GM12865 (cell line): ENCODE results near the gene MYADML2.

Source experiments
- DNase-seq: peaks from one replicate; pipeline ENCODE4 v3.0.0; 2010; ENCODE audit warnings: low read depth
- H3K4me3 ChIP-seq: 2 replicates; pipeline ENCODE4 v1.5.1; 2011; ENCODE audit warnings: mild to moderate bottlenecking, low read depth, low read length, control low read depth
- TF ChIP-seq, protein P1 (sequence below): IDR thresholded peaks from 2 replicates; pipeline ENCODE4 v1.5.1; 2011; ENCODE audit warnings: low read length, control low read depth, low read depth, inconsistent platforms; ENCODE audit not compliant: insufficient read depth; ENCODE audit errors: missing control alignments

The MYADML2 gene

GRCh38 chr17:81960130-81960958 is 13.3 kb upstream of the MYADML2 start:
- H3K4me3 ChIP-seq, result no peak overlapping the region; the same call in 1 of the 2 replicates
- TF ChIP-seq, protein P1, sequence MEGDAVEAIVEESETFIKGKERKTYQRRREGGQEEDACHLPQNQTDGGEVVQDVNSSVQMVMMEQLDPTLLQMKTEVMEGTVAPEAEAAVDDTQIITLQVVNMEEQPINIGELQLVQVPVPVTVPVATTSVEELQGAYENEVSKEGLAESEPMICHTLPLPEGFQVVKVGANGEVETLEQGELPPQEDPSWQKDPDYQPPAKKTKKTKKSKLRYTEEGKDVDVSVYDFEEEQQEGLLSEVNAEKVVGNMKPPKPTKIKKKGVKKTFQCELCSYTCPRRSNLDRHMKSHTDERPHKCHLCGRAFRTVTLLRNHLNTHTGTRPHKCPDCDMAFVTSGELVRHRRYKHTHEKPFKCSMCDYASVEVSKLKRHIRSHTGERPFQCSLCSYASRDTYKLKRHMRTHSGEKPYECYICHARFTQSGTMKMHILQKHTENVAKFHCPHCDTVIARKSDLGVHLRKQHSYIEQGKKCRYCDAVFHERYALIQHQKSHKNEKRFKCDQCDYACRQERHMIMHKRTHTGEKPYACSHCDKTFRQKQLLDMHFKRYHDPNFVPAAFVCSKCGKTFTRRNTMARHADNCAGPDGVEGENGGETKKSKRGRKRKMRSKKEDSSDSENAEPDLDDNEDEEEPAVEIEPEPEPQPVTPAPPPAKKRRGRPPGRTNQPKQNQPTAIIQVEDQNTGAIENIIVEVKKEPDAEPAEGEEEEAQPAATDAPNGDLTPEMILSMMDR, result no peak
- no peak for DNase-seq

- DNase-seq, result peak; percentile 70
- H3K4me3 ChIP-seq, result no peak overlapping the region; the same call in 1 of the 2 replicates
- TF ChIP-seq, protein P1, result peak; percentile 82
Measured at GRCh38 chr17:81959362-81960129, 12.5 kb upstream of the MYADML2 start.

DNA sequence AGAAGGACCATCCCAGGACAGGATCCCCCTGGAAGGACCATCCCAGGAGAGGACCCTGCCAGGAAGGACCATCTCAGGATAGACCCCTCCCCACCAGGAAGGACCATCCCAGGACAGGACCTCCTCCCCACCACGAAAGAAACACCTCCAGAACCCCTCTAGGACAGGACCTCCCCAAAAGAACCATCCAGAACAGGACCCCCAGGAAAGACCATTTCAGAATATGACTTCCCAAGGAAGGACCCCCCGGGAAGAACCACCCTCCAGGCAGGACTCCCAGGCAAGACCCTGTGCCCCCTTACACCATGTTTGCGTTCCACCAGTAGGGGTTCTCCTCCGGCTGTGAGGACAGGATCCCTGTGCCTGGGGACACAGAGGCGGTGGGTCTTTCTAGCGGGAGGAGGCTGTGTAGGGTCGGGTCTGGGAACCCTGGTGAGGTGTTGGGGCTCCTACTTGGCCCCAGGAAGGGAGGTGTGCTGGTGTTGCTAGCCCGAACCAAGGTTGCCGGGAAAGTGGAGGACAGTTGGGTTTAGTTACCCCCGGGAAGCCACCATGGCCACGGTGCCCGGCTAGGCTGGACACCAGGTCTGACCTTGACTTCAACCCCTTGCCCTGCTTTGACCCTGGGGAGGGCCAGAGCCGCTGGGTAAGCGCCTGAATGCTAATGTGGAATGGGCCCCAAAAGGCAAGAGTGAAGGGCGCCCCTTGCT is 11.8 kb upstream of the MYADML2 start:
- TF ChIP-seq, protein P1, result no peak
- no peak for DNase-seq
- no peak overlapping the region for H3K4me3 ChIP-seq

DNA sequence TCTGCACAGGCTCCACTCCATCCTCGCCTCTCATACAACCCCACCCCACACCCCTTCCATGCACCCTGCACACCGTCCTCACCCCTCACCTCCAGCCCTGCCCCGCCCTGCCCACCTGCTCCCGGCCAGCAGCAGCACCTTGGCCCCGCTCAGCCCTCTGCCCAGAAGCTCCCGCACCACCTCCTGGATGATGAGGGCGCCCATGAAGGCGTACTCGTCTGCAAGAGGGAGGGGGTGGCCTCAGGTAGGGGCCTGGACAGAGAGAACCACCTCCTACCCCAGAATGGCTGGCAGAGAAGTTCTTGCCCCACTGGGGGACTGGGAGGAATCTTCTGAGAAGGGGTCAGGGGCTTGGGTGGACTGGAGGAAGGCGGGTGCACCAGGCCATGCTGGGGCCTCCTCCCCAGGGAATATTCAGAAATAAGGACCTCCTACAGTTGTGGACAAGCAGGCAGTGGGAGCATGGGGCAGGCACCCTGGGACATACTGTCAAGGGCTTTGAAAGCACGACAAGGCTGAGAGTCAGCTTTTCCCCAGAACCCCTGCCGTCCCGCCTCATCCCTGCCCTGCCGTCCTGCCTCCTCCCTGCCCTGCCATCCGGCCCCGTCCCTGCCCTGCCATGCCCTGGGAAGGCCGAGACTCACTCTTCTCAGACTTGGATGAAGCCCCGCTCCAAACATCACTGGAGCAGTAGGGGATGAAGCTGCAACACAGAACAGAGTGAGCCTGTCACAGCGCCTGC is 10.8 kb upstream of the MYADML2 start:
- DNase-seq, result no peak
- TF ChIP-seq, protein P1, result no peak
- H3K4me3 ChIP-seq, result no peak overlapping the region

GRCh38 chr17:81956607-81957589 is 9.9 kb upstream of the MYADML2 start:
- no peak overlapping the region for H3K4me3 ChIP-seq
- TF ChIP-seq, protein P1, result no peak
- no peak for DNase-seq
